Activated T-cell treated with anti-CD3 and anti-CD28 coated beads for 24 hours (primary cell): ENCODE data around the gene FBXO30.

Experiments used
- DNase-seq: peaks from one replicate; pipeline ENCODE4 v3.0.0-alpha.2; 2020; ENCODE audit warnings: low read depth

The FBXO30 gene

DNA sequence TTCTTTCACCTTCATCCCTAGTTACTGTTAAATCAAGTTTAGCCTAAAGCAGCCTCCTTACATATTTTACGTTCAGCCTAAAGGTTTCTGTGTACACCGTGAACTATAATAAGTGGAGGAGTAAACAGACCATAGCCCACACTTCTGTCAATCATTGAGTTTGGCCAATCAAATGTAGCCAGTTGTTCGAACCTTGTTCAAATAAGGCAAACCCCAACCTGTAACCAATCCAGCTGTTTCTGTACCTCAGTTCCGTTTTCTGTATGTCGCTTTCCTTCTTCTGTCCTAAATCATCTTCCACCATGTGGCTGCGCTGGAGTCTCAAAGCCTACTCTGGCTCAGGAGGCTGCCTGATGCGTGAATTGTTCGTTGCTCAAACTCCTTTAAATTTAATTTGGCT, 1.8 kb upstream of the FBXO30 start:
- DNase-seq, result no peak

DNA sequence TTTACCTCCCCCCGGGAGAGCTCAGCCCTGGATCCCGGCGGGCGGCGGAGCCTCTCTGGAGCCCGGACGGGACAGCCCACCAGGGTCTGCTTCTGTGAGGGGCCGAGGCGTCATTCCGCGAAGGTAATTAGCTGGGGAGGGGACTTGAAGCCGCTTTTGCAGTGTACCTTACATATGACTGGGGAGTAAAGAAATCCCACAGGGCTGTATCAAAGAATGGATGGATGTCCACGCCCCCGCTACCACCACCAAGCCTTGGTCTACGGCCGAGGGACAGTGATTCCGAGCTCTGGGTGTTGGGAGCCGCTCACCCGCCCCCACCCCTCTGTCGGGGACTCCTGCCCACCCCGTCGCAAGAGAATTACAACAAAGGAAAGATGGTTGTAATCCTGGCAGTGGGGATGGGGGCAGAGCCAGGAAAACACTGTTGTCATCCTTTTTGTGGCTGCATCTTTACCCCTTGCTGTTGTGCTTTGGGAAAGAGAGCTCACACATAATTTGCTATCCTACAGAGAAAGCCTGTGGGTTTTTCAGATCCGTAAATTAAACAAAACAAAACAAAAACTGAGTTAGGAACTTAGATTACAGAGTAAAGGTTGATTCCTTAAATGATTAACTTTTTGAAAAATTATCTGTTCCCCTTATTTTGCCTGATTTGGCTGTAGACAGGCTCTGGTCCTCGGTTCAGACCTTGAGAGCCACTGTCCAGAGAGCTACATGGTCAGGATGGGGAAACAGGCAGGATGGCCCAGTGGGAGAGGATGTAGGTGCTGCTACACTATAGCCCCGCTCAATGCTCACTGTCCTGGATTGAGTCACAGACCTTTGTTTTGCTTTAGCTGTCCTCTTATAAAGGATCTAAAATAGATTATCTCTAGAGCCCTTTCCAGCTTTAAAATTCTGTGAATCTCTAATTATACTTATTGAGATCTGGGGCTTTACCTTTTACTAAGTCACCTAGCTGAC, 997 bp upstream of the FBXO30 start:
- no peak for DNase-seq

DNA sequence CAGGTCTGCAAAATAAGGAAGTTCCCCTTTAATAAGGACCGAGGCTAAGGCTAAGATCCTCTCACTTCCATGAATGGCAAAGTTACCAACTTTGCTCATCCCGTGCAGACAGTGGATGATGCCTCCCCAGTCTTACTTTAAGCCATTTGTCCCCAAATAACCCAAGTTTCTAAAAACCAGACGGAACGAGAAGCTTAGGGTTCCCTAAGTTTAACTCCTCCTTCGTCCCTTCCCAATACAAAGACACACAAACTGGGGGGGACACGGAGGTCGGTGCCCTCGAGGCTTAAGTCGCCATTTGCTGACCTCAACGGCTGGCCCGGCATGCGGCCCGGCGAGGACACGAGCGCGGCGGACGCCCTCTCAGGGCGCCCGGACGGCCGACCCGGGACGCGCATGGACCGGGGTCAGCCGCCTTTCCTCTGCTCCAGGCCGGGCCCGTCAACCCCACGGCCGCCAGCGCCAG, 527 bp downstream of the FBXO30 start:
- no peak for DNase-seq

DNA sequence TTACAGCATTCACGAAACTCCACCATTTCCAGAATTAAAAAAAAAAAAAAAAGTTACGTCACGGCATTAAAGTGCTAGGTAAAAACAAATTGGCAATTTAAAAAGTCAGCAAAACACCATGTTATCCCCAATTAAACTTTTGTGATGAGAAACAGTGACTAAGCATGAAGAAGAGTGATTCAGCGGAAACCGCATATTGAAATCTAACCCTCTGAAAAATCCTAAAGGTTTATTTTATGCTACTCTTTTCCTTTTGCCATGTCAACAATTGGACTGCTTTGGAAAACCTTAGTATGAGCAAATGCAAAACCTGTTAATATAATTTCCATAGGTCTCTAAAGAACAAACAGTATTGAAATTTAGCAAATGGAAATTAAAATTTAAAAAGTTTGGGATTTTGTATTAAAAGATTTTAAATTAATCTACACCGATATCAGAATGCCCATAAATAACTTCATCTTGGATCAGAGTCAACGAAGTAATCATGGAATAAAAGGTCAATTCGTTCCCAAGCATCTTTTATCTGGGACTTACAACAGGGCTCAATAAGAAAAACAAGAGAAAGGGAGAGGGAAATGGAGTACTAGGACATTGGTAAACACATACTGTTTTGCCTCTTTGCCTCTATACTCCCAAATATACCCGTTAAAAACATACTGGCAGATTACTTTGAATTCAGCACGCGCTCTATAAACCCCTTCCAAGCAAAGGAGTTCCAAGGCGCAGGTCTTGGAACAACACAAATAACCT, 1.1 kb downstream of the FBXO30 start:
- no peak for DNase-seq

DNA sequence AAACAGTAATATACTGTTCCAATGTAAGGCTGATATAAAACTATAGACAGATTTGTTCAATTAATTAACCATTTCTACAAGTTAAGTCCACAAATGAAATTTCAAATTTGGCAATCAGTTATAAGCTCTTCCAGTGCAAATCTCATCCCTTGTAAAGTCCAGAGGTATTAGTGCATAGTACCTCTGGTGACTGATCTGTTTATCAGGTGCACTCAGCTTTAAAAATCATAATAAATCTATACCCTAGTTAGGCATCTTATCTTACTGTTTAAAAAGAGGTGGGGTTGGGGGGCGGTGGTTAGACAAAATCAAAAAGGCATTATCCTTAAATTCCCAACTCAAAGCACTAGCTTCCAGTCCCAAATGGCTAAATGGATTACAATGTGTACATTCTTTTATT, 2.9 kb downstream of the FBXO30 start:
- no peak for DNase-seq

DNA sequence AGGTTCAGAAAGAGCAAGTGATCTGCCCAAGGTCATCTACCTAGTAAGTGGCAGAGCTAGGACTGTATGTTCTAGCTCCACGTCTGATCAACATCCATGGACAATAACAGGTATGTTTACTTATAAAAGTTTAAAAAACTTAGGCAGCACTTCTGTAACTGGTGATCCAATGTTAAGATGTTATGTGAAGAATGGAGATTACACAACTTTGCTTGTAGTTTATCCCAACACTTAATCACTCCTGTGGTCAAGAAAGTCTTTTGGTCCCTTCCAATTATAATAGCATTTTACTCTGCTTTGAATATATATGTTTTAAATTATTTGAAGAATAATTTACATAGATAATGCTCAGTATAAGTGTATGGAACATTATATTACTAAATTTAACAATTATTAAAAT, 4.8 kb downstream of the FBXO30 start:
- DNase-seq, result no peak

DNA sequence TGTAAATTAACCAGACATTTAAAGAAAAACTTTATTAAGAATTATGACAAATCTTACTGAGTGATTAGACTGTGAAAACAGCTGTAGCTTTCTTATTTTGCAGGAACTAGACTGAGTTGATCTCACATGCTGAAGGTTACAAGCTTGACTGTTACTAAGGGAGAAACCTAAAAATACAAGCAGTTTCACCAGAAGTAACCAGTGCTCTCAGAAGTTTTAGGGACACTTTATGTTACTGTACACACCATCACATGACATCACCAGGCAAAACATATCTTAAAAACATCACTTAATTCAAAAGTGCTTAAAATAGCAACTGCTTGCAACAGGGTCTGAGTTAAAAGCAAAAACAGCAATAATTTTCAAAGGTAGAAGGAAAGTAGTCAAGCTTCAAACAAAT, 5.4 kb downstream of the FBXO30 start:
- no peak for DNase-seq

DNA sequence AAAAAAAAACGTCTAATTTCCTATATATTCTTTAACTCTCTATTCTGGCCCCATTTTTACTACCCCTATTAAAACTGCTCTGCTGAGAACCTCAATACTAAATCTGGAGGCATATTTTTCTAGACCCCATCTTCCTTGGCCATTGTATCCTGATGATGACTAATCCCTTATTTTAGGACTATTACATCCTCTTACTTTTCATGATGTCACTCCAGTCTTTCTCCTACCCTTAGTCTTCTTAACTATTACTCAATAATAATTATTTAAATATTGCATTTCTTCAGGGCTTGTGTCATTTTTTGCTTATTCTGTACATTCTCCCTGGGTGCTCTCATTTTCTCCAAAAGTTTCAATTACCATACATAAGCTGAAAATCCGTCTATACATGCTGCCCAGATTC, 6.4 kb downstream of the FBXO30 start:
- no peak for DNase-seq

DNA sequence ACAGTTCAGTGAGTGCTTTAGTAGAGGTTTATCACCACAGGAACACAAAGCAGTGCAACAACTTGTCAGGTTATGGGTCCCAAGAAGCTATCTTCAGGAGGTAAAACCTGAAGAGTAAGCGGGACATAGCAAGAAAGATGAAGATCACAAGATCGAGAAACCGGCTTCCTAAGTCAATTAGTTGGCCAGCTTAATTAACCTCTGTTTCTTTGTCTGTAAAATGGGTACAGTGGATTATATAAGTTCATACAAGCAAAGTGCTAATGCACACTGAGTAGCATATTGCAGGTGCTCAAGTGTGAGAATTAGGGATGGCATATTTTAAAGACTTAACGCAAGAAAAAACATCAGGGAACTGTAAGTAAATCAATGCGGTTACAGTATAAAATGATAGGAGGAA, 12.5 kb downstream of the FBXO30 start:
- DNase-seq, result no peak

DNA sequence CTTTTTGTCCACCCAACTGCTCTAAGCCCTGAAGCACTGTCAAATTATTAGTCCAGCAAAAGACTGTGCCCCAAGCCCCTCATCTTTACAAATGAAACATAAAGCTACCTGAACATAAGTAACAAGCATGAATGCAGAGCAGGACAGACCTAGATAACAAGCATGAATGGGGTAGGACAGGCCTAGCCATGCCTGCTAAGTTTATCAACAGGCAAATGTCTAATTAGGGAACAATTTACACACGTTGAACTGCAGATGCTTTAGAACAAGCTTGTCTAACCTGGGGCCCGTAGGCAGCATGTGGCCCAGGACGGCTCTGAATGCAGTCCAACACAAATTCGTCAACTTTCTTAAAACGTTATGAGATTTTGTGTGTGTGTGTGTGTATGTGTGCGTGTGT, 13.6 kb downstream of the FBXO30 start:
- no peak for DNase-seq

DNA sequence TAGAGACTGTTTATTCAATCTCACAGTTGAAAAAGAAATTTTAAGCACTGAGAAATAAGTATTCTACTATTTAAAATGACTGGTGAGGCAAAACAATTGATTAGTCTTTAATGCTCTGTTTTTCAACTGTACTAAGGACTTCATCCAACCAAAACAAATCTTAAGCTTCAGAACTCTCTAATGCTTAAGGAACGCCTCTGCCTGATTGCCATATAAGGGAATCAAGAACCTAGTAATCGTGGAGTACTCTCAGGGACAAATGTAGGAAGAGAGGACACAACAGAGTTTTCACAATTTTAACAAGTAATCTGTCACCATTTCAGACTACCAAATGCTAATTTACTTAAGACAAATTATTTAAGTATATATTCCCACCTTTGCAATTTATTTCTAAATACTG, 16.1 kb downstream of the FBXO30 start:
- no peak for DNase-seq

DNA sequence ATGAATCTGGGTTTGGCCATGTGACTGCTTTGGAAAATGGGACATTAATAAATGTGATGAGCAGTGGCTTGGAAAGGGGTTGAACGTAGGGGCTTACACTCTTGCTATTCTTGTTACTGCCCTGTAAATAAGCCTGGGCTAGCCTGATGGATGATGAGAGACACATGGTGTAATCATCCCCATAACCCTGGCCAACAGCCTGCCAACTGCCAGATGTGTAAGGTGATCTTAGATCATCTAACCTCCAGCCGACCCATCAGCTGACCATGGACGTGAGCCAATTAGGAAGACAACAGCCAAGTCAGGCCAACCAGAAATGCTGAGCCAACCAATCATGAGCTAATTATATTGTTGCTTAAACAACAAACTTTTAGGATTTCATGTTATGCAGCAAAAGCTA, 25.2 kb downstream of the FBXO30 start:
- DNase-seq, result no peak

DNA sequence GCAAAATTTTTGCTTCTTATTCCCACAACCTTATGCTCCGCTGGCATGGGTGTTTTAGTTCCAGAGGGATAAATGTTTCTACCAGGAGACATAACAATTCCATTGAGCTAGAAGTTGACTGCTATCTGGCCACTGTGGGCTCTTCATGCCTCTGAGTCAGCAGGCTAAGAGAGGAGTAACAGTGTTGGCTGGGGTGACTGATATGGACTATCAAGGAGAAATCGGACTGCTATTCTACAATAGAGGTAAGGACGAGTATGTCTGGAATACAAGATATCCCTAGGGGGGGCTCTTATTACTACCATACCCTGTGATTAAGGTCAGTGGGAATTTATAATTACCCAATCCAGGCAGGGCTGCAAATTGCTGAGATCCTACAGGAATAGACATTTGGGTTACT, 26.9 kb downstream of the FBXO30 start:
- no peak for DNase-seq

DNA sequence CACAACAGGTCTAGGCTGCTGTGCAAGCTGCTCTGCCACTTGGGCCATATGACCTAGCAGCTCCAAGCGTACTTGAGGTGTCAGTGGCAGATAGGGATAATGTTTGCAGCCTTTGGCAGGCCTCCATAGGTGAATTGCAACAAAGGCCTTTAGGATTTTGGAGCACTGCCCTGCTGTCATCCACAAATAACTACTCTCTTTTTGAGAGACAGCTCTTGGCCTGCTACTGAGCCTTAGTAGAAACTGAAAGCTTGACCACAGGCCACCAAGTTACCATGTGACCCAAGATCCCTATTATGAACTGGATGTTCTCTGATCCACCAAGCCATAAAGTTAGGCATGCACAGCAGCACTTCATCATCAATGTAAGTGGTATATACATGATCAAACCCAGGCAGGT, 29.9 kb downstream of the FBXO30 start:
- DNase-seq, result no peak

DNA sequence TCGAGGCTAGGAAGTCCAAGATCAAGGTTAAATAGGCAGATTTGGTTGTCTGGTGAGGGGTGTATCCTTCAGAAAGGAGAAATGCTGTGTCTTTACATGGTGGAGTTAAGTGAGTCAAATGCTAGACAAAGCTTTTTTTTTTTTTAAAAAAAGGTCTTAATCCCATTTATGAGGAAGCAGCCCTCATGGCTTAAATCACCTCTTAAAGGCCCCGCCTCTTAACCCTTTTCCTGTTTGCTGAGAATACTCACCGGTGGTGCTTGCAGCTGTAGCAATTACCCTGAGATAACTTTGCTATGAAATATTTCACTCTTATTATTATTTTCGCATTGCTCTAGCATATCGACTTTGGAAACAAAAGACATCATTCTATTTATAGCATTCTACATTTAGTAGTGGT, 30.8 kb downstream of the FBXO30 start:
- no peak for DNase-seq

DNA sequence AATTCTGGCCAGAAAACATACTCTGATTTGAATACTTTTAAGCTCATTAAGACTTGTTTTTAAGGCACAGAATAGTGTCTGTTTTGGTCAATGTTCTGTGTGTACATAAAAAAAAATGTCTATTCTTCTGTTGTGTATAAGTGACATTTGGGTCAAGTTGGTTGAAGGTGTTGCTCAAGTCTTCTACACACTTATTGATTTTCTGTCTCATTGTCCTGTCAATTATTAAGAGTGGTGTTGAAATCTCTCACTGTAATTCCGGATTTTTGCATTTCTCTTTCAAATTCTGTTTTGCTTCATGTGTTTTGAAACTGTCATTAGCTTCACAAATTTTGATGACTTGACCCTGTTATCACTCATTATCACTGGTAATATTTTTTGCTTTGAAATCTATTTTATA, 41.7 kb downstream of the FBXO30 start:
- no peak for DNase-seq

DNA sequence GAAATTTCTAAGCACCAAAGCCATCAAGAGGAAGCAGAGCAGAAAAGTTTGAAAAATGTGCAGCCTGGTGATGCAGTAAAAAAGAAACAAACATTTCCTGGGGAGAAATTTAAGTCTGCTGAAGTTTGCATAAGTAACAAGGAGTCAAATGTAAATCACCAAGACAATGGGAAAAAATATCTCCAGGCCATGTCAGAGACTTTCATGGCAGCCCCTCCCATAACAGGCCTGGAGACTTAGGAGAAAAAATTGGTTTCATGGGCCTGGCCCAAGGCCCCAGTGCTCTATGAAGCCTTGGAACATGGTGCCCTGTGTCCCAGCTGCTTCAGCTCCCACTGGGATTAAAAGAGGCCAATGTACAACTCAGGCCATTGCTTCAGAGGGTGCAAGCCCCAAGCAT, 49.1 kb downstream of the FBXO30 start:
- no peak for DNase-seq

DNA sequence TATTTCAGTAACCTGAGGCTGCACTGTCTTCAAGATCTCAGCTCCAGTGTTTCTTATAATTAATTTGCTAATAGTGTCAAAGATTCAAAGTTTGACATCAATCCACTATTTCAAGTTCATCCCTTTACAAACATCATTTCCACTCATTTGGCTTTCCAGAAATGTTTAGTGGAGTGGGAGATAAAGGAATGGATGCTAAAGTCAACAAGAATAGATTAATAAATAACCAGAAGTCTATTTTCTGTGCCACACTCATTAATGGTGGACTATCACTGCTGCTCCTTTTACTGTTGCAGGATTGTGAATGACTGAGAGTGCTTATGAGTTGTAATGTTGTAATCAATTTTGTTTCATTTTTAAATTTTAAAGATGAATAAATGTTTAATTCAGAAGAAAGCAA, 50.9 kb downstream of the FBXO30 start:
- no peak for DNase-seq

DNA sequence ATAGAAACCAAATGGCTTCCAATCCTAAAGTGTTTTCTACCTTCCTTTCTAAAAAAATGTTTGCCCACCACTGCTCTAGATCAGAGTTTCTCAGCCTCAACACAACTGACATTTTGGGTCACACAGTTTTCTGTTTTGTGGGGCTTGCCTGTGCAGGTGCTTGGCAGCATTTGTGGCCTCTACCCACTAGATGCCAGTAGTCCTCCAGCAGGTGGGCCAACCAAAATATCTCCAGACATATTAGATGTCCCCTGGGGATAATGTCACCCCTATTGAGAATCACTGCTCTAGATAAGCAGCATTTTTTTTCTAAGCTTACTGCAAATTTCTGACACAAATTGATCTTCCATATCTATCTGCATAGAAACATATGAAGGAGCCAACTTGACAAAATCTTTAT, 53.0 kb downstream of the FBXO30 start:
- no peak for DNase-seq

DNA sequence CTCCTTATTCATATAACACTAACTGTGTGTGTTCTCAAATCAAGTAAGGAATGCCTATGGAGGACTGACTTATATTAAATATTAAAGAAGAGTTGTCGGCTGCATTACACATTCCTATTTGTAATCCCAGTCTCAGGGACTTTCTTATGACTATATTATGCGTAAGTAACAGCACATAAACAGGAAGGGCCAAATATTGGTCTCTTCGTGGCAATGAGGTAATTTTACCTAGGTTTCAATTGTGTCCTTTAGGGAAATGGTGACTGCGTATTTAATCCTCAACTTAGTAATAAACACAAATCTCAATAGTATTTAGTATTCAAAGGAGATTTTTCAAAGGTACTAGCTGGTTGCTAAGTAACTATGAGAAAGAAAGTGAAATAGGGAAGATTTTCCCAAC, 56.5 kb downstream of the FBXO30 start:
- DNase-seq, result no peak

DNA sequence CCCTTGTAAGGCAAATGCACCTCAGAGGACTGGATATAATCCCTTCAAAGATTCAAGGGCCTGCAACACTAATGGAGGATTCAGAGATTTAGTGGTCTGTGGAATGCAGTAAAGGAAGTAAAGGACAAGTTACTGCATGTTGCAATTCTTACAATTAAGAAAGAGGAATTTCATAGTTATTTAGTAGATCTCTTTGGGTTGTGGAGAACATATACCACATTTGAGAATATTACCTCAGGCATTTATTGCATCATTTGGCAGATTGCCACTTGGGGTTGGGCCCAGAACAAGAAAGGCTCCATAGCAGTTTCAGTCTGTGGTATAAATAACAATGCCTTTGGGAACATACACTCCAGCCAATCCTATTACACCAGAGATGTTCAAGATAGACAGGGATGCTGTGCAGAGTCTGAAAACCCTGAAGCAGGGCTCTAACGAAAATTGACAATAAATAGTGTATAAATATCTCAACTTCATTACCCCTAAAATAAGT, 58.4 kb downstream of the FBXO30 start:
- DNase-seq, result no peak

DNA sequence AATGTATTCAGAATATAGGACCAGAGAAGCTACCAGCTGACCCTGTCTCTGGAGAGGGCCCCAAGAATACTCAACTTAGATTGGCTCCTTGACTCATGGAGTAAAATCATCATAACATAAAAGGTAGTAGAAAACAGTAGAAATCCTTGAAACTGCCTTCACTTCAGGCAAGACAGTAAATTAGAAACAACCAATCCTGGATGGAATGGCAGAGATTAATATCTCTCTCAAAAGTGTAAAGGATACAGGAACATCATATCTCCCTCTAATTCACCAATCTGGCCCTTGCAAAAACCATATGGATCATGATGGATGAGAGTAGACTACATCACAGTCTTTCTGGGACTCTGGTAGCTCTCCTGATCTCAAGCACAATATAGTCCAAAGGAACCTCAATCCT, 58.9 kb downstream of the FBXO30 start:
- DNase-seq, result no peak

DNA sequence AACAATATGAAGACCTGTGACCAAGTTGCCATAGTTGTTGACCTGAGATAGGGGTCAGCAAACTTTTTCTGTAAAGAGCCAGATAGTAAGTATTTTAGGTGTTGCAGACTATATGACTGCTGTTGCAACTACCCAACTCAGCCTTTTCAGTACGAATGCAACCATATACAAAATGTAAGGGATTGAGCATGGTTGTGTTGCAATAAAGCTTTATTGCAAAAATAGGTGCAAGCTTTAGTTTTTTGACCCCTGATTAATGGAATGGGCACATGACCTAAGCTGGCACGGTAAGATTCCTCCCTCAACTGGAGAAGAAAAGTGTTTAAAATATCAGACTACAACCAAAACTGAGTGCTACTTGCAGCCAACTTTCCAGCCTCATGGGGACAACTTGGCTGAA, 62.0 kb downstream of the FBXO30 start:
- no peak for DNase-seq
